Measurements from ENCODE around the gene FEZF2. TPM values are rescaled to one million over a fixed set of nuclear protein-coding genes. Genes with fewer than 3 reads are reported as not detected.

FEZF2 gene
- total RNA-seq, 1 donor from 2014 or later = not detected

DNA sequence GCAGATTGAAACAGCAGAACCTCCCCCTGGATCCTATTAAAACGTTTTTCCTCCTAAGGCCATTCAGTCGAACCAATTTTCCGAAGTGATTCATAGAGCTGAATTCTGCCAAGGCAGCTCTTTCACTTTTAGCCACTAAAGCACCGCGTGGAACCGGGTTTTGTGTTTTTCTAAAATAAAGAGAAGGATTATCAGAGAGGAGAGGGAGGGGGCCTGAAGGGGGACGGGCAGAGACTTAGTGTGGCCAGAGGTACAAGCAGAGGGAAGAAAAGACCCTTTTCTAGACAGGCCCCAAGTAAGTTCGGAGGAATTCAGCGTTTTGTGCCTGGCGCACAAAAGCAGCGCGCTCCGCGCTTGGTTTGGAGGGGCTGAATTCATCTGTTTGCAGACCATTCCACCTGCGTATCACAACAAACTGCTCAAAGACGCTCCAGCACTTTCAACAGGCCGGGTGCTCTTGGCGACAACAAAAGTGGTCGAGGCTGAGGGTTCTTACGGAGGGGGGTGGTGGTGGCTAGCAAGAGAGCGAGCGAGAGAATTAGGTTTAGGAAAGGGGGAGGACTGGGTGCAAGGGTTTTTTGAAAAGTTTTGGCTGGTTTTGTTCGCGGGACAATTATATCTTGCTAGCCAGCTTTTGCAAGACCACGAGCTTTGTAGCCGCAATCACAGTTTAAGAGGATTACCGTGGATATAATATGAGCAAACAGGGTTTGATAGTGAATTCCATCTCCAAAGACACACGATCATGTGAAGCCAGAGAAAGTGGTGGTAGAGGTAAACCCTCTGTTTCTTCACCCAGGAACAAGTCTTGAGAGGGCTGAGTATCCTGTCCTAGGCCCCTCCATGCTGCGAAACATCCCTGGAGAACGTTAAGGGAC is 1.2 kb upstream of the FEZF2 start:
- no peak for DNase-seq (ENCODE audit: missing footprints)
- no peak for ATAC-seq
- intact Hi-C loops (cut with DNase I) = no loop called here

DNA sequence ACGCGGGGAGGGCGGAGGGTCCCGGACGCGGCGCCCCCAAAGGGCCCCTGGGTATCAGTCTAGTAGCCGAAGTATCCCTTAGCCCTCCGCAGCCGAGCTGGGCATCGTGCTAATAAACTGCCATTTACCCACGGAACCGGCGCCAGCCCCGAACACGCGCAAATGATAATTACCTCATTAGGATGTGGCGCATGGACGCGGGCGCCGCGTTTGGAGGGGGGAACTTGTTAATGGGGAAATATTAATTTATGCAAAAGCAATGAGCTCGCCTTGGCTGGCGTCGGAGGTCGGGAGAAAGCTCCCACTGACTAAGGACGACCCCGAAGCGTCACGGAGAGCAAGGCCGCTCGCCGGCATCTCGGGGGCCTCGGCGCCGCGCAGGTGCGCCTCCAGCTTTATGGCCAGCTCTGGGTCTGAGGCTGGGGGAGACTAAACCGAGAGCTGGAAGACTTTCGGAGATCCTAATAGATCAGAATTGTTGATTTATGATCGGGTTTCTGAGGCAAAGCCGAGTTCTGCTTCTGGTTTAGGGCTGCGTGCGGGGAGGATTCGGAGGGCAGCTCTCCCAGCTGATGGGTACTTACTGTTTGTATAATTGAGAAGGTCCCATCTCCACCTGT is 474 bp upstream of the FEZF2 start:
- no peak for ATAC-seq
- intact Hi-C loops (cut with DNase I) = no loop called here
- DNase-seq (ENCODE audit: missing footprints) = no peak

DNA sequence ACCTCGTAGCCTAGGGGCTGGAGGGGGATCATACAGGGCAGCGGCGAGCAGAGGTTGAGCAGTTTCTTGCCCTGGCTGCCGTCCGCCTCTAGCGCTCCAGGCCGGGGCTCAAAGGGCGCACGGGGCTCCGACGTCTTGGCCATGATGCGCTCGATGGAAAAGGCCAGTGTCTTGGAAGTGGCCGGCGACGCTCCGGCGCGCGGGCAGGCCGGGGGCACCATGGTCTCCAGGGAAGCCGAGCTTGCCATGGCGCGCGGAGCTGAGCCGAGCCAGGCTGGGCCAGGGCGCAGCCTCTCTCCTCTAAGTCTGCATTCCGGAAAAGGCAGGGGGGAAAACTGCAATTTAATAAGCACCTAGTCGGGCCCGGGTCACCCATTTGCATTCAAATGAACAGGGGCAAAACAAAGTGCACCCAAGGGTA is 719 bp downstream of the FEZF2 start:
- intact Hi-C loops (cut with DNase I) = no loop called here
- ATAC-seq (no peak), DNase-seq (ENCODE audit: missing footprints) (no peak)

DNA sequence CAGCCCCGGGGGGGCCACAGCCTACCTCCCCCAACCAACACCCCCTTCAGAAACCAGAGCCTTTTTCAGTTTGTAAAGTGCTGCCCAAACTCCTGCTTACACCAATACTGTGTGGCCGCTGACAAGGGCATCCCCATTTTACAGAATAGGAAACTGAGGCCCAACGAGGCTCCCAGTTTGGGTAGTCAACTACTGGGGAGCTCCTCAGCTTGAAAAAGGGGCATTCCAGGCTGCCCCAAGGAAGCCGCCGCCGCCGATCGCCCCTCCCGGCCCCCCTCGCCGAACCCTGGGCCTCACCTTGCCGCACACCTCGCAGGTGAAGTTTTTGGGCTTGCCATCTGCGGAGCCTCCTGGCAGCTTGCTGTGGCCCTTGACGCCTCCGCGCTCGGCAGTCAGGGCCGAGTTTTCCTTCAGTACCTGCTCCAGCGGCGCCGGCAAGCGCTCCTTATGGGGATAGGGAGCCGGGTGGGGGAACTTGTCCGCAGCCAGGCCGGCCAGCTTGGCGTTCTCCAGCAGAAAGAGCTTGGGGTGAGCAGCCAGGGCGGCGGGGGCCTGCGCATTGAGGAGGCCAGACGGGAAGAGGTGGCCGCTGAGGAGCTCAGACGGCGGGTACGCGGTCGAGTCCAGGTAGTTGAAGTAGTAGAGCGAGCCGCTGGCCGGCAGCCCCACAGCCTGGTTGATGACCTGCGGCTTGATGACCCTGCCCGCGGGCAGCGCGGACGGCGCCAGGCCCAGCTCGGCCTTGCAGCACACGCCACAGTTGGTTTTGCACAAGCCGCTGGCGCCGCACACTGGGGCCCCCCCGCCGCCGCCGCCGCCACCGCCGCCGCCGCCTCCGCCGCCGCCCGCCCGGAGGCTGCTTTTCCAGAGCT is 1.4 kb downstream of the FEZF2 start:
- intact Hi-C loops (cut with DNase I) = no loop called here
- no peak for ATAC-seq
- no peak for DNase-seq (ENCODE audit: missing footprints)

DNA sequence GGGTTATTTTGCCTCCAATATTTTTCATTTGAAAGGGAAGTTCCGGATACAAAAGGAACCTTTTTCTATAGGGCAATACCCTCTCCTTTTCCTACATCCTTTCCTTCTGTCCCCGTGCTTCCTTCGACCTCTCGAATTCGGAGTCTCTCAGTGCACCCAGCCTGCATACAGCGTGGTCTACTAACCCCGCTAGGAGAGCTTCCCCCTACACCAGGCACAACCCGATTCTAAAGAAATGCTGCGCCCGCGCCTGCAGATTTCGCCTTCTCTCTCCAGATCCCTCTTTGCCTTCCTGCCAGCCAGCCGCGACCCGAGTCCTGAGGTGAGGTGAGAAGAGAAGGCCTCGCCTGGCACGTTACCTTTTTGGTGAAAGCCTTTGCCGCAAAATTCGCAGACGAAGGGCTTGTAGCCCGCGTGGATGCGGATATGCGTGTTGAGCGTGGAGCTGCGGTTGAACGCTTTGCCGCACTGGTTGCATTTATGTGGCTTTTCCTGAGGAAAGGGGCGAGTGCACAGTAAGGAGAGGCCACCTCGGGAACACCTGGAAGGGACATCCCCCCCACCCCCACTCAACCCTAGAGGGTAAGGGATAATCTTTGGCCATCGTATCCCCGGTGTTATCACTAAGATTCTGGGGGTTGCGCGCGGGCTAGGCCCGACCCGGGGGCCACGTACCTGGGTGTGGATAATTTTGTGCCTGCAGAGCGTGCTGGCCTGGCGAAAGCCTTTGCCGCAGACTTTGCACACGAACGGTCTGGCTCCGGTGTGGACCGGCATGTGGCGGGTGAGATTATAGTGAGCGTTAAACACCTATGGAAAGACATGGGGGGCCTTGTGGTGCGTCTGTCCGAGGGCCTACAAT is 2.3 kb downstream of the FEZF2 start:
- no peak for DNase-seq (ENCODE audit: missing footprints)
- no peak for ATAC-seq
- intact Hi-C loops (cut with DNase I) = no loop called here

DNA sequence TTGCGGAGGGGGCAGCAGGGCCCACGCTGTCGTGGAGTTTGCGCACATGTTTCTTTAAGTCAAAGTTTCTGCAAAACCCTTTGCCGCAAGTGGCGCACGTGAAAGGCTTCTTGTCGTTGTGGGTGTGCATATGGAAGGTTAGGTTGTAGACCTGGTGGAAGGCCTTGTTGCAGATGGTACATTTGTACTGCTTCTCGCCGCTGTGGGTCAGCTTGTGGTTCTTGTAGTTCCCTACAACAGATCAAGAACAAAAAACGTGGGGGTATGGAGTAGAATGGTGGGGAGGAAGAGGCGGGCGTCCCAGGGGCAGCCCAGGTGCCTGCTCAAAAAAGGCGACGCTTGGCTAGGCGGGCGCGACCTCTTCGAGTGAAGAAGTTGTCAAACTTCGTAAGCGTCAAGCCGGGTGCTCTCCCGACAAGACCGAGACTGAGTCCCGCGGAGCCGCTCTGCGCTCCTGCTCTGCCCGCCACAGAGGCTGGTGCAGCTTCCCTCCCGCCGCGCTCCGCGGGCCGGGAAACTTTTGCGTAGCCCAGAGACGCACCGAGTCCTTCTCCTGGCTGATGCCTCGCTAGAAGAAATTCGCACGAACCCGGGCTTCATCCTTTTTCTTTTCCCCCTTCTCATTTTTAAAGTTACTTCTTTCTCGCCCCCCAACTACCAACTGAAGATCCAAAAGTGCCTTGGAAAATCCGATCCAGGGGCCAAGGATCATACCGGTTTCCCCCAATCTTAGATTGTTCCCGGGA is 3.1 kb downstream of the FEZF2 start:
- intact Hi-C loops (cut with DNase I) = no loop called here
- no peak for ATAC-seq
- DNase-seq (ENCODE audit: missing footprints) = no peak

DNA sequence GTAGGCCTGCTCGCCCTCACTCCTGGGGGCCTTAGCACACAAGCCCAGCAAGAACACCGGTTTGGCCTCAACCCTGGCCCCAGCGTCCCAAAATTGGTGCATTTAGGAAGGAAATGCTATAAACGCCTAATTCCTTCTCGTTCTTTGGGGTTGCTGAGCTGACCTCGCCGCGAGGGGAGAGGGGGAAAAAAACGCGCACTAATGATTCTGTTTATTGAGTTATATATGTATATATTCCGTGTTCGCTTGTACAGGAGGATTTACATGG is 3.9 kb downstream of the FEZF2 start:
- ATAC-seq = no peak
- intact Hi-C loops (cut with DNase I) = no loop called here
- no peak for DNase-seq (ENCODE audit: missing footprints)

DNA sequence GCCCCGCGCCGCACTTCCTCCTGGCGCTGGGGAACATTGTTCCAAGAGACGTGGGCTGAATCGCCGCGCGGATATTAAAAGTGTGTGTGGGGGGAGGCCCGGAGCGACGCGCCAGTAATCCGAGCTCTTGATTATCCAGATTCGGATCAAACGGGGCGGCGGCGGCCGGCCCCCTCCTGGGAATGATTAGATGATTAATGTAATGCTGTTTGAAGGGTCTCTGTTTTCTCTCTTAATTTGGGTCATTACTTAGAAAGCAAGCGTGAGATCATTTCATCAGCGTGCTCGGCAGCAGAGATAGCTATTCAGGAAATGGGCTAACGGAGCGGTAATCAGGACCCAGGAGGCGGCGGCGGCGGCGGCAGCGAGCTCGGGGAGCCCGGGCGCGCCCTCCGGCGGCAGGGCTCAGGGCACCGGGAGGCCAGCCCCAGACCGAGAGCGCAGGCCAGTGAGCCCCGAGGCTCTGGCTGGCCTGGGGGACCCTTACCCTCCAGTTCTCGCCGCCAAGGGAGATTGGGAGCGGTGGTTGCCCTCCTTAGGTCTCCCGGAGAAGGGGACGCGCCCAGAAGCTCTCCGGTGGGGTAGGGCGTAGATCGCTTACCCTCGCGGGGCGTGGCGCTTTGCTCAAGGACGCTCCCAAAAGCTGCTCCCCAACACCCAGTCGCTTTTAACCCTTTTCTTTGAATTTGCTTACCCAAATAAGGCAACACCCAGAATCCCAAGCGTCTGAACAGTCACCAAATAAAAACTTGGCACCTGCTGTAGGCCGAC is 4.5 kb downstream of the FEZF2 start:
- intact Hi-C loops (cut with DNase I) = no loop called here
- ATAC-seq = no peak

DNA sequence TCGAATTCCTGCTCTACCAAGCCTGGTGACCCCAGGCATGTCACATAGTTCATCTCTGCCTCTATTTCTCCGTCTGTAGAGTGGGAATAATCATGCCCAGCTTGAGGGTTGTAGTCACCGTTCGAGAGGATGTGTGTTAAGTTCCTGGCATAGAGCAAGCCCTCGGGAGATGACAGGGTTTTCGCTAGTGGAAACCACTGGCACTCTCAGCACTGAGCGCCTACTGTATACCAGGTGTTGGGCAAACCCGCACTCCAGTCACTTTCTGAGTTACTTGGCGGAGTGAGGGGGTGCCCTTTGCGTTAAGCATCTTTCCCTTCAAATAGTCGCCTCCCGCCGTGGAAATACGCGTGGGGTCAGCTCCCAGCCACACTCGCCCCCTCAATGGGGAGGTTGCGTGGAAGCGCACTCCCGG is 5.1 kb downstream of the FEZF2 start:
- DNase-seq (ENCODE audit: missing footprints) (no peak), ATAC-seq (no peak)

More for the DNA sequence above, 4.5 kb downstream of the FEZF2 start:
- no peak for DNase-seq (ENCODE audit: missing footprints)

DNA sequence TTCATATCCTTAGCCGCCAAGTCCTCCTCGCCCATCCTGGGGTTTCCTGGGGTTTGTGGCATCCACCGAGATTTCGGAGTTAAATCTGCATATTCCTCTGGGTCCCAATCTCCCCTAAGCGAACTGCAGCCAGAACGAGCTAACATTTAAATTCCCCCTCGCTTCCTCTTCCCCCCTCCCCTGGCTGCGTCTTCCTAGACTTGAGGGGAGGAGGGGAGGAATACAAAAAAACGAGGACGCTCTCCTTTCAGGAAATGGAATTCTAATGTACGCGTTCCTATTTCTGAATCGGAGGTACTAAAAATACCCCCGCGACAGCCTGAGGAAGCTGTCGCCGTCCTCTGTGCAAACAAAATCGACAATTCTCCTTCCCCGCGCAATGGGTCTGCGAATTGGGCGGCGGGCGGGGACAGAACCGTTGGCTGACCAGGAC is 5.6 kb downstream of the FEZF2 start:
- intact Hi-C loops (cut with DNase I) = no loop called here
- ATAC-seq = no peak

More for the DNA sequence above, 5.1 kb downstream of the FEZF2 start:
- intact Hi-C loops (cut with DNase I) = no loop called here

DNA sequence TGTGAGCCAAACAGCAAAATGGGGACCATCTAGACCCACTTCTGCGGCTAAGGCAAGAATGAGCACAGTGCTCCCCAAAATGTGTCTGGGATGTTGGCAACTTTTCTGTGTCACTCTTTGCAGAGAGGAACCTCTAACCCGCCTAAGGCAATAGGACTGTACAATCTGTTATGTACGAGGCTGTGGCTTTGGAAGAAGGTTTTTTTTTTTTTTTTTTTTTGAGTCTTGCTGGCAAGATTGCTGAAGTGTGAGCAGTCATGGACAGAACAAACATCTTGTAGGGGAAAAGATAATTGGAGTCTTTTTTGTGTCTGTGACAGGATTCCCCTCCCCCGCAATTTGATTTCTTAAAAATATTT is 7.2 kb downstream of the FEZF2 start:
- intact Hi-C loops (cut with DNase I) = no loop called here
- ATAC-seq (no peak), DNase-seq (ENCODE audit: missing footprints) (no peak)

More for the DNA sequence above, 5.6 kb downstream of the FEZF2 start:
- DNase-seq (ENCODE audit: missing footprints) = no peak

DNA sequence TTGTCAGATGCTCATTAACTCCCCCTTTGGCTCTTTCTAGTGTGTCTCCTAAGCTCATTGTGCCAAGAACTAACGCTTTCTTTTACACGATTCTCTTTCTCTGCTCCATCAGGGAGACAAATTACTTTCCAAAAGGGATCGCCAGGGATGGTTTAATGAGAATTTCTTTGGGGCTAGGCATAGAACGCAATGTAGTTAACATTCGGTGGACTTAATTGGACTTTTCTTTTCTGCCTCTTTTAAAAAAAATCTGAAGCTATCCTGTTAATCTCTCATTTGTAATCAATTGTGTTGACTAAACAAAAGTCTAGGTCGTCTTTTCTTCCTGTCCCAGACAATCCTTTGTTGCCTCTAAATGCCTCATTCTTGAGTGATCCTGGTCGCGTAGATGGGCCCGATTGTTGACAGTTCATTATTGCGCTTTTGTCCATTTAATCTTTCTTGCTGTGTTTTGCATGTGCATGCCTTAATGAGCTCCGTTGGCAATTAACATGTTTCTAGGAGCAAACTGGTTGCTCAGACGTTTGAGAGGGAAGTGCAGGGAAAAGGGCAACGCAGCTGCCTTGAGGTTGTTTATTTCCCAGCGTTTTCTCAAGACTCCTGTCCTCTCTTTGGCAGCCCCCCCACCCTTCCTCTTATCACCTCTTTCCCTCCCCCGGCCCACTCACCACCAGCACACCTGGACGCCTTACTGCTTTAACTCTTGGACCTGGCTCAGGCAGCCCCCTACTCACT is 7.8 kb downstream of the FEZF2 start:
- ATAC-seq (no peak), DNase-seq (ENCODE audit: missing footprints) (no peak)
- intact Hi-C loops (cut with DNase I) = no loop called here

DNA sequence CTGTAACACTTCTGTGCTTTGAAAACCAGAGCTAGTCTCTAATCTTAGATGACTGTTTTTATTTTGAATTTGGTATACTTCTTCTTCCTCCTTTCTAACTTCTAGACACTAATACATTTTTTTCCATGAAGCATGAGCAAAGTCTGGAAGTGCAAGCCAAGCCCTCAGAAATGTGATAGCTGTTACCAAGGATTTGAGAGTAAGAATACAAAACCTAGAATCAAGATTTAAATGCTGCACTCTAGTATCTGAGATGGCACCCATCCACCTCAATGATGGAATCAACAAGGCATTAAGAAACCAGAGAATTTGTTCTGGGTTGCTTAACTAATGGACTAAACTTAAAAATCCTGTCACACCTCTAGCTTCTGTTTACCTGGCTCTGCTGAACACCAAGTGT is 9.2 kb downstream of the FEZF2 start:
- intact Hi-C loops (cut with DNase I) = no loop called here
- no peak for ATAC-seq
- DNase-seq (ENCODE audit: missing footprints) = no peak

DNA sequence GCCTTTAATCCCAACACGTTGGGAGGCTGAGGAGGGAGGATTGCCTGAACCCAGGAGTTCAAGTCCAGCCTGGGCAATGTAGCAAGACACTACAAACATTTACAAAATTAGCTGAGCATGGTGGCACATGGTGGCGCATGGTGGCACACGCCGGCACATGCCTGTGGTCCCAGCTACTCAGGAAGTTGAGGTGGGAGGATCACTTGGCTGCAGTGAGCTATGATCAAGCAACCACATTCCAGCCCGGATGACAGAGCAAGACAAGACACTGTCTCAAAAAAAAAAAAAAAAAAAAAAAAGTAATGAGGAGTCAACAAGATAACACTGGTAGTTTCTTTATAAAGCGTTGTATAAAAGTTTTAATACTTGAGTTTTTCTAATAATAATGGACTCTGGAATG is 10.1 kb downstream of the FEZF2 start:
- intact Hi-C loops (cut with DNase I) = no loop called here
- ATAC-seq (no peak), DNase-seq (ENCODE audit: missing footprints) (no peak)

DNA sequence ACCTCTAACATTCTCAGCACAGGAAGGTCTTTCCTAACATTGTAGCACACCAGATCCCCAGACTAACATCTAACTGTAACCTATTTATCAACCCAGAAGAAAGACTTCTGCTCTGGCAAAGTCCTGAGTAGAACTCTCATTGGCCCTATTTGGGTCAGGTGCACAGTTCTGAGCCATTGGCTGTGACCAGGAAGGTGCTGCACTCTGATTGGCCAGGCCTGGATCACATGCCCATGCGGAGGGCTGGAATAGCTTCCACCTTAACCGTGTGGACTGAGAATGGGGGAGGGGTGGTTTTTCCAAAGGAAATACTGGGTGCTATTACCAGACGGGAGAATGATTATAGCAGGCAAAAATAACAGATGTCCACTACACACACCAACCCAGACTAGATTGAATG is 11.5 kb downstream of the FEZF2 start:
- intact Hi-C loops (cut with DNase I) = no loop called here
- DNase-seq (ENCODE audit: missing footprints) (no peak), ATAC-seq (no peak)

DNA sequence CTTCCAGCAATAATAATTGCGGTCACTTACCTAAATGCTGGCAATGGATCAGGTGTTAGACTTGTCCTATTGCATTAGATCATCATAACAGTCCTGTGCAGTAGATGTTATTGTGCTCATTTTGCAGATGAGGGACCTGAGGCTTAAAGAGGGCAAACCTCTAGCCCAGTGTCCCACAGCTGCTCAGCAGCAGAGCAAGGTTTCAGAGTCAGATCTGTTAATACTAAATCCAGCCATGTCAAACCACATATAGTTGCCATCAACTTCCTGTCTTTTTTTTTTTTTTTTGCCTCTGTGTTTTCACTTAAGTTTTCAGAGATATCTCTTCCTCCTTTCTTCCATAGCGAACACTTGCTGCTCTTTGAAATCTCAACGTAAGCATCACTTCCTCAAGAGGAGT is 12.1 kb downstream of the FEZF2 start:
- ATAC-seq (no peak), DNase-seq (ENCODE audit: missing footprints) (no peak)
- intact Hi-C loops (cut with DNase I) = no loop called here

DNA sequence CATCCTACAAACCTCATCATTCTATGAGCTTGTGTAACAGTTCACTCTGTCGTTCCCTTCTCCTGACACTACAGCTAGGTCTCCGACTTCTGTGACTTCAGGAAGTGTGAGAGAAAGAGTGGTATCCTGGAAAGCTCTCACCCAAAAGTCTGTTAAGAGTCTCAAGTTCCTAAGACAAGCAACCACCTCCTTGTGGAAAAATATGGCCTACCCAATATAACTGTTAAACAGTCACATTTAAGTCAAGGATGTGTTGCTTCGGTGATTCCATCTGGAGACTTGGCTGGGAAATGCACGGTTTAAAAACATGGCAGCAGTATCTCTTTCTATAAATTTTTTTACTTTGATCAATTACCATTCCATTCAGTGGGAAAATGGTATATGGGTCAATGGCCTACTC is 13.8 kb downstream of the FEZF2 start:
- ATAC-seq (no peak), DNase-seq (ENCODE audit: missing footprints) (no peak)
- intact Hi-C loops (cut with DNase I) = no loop called here

All from Right ventricle myocardium inferior (tissue), 1 donor.